IPS-NIHi7 (cell line): ENCODE measurements around the gene CXCL8.
"Not testable (repeated sequence)": the region's sequence is repeated elsewhere in the genome, so short reads cannot be mapped to it uniquely, and the experiment has no call there.

Experiments used
- DNase-seq: peaks from one replicate; pipeline ENCODE4 v3.0.0; 2012; ENCODE audit warnings: mixed read lengths; ENCODE audit errors: extremely low spot score

Gene CXCL8

GRCh38 chr4:73740353-73740778 is at the start of gene CXCL8:
CXCL8 (plus strand) TSS chr4:73740569; CDS start chr4:73740659, 90 bp downstream.
- no peak for DNase-seq

GRCh38 chr4:73691201-73691600 is 49.2 kb upstream of the CXCL8 start:
- DNase-seq: not testable (repeated sequence)

GRCh38 chr4:73691759-73692158 is 48.6 kb upstream of the CXCL8 start:
- DNase-seq: no peak

GRCh38 chr4:73692254-73692653 is 48.1 kb upstream of the CXCL8 start:
- no peak for DNase-seq

- no peak for DNase-seq
Observed at GRCh38 chr4:73692701-73693100, 47.7 kb upstream of the CXCL8 start.

- no peak for DNase-seq
Observed at GRCh38 chr4:73693811-73694210, 46.6 kb upstream of the CXCL8 start.

- DNase-seq: no peak
Observed at GRCh38 chr4:73698217-73698616, 42.2 kb upstream of the CXCL8 start.

- DNase-seq: no peak
Observed at GRCh38 chr4:73701116-73701515, 39.3 kb upstream of the CXCL8 start.

- no peak for DNase-seq
Observed at GRCh38 chr4:73702796-73703287, 37.5 kb upstream of the CXCL8 start.

- no peak for DNase-seq
Observed at GRCh38 chr4:73703320-73703719, 37.0 kb upstream of the CXCL8 start.

GRCh38 chr4:73704314-73705055 is 35.9 kb upstream of the CXCL8 start:
- DNase-seq: no peak

- DNase-seq: peak; percentile 22
Observed at GRCh38 chr4:73705056-73705432, 35.3 kb upstream of the CXCL8 start.

- no peak for DNase-seq
Observed at GRCh38 chr4:73705721-73706120, 34.6 kb upstream of the CXCL8 start.

GRCh38 chr4:73706811-73707210 is 33.6 kb upstream of the CXCL8 start:
- no peak for DNase-seq

- no peak for DNase-seq
Observed at GRCh38 chr4:73707269-73707875, 33.0 kb upstream of the CXCL8 start.

- peak; percentile 38 for DNase-seq
Observed at GRCh38 chr4:73707918-73708577, 32.3 kb upstream of the CXCL8 start.

- DNase-seq: no peak
Observed at GRCh38 chr4:73709451-73710033, 30.8 kb upstream of the CXCL8 start.

GRCh38 chr4:73710094-73710493 is 30.3 kb upstream of the CXCL8 start:
- DNase-seq: no peak

- DNase-seq: no peak
Observed at GRCh38 chr4:73711989-73712388, 28.4 kb upstream of the CXCL8 start.

- no peak for DNase-seq
Observed at GRCh38 chr4:73713650-73714049, 26.7 kb upstream of the CXCL8 start.

- DNase-seq: no peak
Observed at GRCh38 chr4:73714647-73715046, 25.7 kb upstream of the CXCL8 start.

GRCh38 chr4:73715659-73716058 is 24.7 kb upstream of the CXCL8 start:
- DNase-seq: no peak
